GM12878 (cell line): ENCODE measurements around the gene RPUSD3. TPM values are rescaled to one million over a fixed set of nuclear protein-coding genes. Genes with fewer than 3 reads are reported as not detected.

Source experiments
- ATAC-seq: fragments of 200-7000 bp; cut with Tn5 transposase; 3 replicates; pipeline ENCODE4 v1.9.1; 2020; ENCODE audit warnings: mild to moderate bottlenecking, moderate library complexity
- BruUV-seq: library from RNA; stranded (reverse); fragments of 400-500 nt; replicated peaks from 2 replicates; lab custom pipeline; 2021; lab: Mats Ljungman, UMichigan
- CTCF ChIA-PET: fragments of 300-600 bp; sonication (Branson Sonifier 250); formaldehyde crosslinking; extraction: SDS; loops from one replicate; lab custom pipeline; 2021; ENCODE audit warnings: inconsistent platforms; lab: Yijun Ruan, JAX
- POLR2A ChIA-PET: fragments of 350-600 bp; formaldehyde crosslinking; extraction: SDS; loops from one replicate; lab custom pipeline; 2021; ENCODE audit warnings: inconsistent platforms; lab: Charles Lee
- RAD21 ChIA-PET: fragments of 300-600 bp; sonication (Branson Sonifier 250); formaldehyde crosslinking; loops from one replicate; lab custom pipeline; 2023; ENCODE audit warnings: antibody characterized with exemption; ENCODE audit not compliant: unreplicated experiment; lab: Charles Lee
- SMC1A ChIA-PET: fragments of 300-600 bp; sonication (Branson Sonifier 250); formaldehyde crosslinking; loops from one replicate; lab custom pipeline; 2023; ENCODE audit not compliant: unreplicated experiment, uncharacterized antibody; lab: Charles Lee
- DNase-seq: peaks from one replicate; pipeline ENCODE4 v3.0.0-alpha.2; 2011; ENCODE audit warnings: low read depth, low spot score
- FAIRE-seq: peaks from 3 replicates; lab custom pipeline; 2011; peaks lifted over from hg19 to GRCh38; lab: Jason Lieb, UNC
- H2AFZ ChIP-seq: 2 replicates; pipeline ENCODE4 v1.6.0; 2011; ENCODE audit warnings: low read depth, low read length, control low read depth; ENCODE audit not compliant: control insufficient read depth
- H3K27ac ChIP-seq: 2 replicates; pipeline ENCODE4 v1.5.1; 2011; ENCODE audit warnings: control low read depth; ENCODE audit not compliant: control insufficient read depth, insufficient read depth
- H3K27me3 ChIP-seq, 2 experiments: replicated peaks in 1 of 2; 2 replicates each; pipeline versions ENCODE4 v1.6.0 to v1.6.1; 2011; ENCODE audit warnings: low read length in 1 of 2; ENCODE audit not compliant: control insufficient read depth in 2 of 2, insufficient read depth in 2 of 2
- H3K36me3 ChIP-seq, 2 experiments: 2 replicates each; pipeline ENCODE4 v1.5.1; 2011; ENCODE audit warnings: low read length in 1 of 2; ENCODE audit not compliant: control insufficient read depth in 2 of 2, insufficient read depth in 2 of 2
- H3K4me1 ChIP-seq: 2 replicates; pipeline ENCODE4 v1.6.1; 2011; ENCODE audit warnings: mild to moderate bottlenecking, low read length, moderate library complexity, mixed read lengths; ENCODE audit not compliant: control insufficient read depth, insufficient read depth
- H3K4me2 ChIP-seq: 2 replicates; pipeline ENCODE4 v1.6.0; 2011; ENCODE audit warnings: control low read depth; ENCODE audit not compliant: control insufficient read depth, insufficient read depth
- H3K4me3 ChIP-seq: fragments of 200-600 bp; sonication (generic); 2 replicates; pipeline ENCODE4 v1.5.1; 2016
- H3K79me2 ChIP-seq: 2 replicates; pipeline ENCODE4 v1.6.0; 2011; ENCODE audit warnings: low read length; ENCODE audit not compliant: control insufficient read depth, insufficient read depth
- H3K9ac ChIP-seq: 2 replicates; pipeline ENCODE4 v1.8.0; 2011; ENCODE audit warnings: low read length, control low read depth, mixed read lengths; ENCODE audit not compliant: control insufficient read depth, insufficient read depth
- H3K9me3 ChIP-seq: replicated peaks from 3 replicates; pipeline ENCODE4 v1.5.1; 2011; ENCODE audit warnings: mild to moderate bottlenecking, low read length; ENCODE audit not compliant: control insufficient read depth, insufficient read depth
- H4K20me1 ChIP-seq: 2 replicates; pipeline ENCODE4 v1.6.0; 2011; ENCODE audit not compliant: control insufficient read depth, insufficient read depth
- FOS ChIP-seq: IDR thresholded peaks from 3 replicates; pipeline ENCODE4 v1.6.1; 2011; ENCODE audit warnings: borderline replicate concordance; ENCODE audit not compliant: insufficient read length; ENCODE audit errors: extremely low read depth
- FOXM1 ChIP-seq: IDR thresholded peaks from 2 replicates; pipeline ENCODE4 v1.6.1; 2012; ENCODE audit warnings: low read depth, mild to moderate bottlenecking, inconsistent platforms, low read length, moderate library complexity
- HDGF ChIP-seq: fragments of 450-650 bp; IDR thresholded peaks from 2 replicates; pipeline ENCODE4 v1.6.1; 2016; ENCODE audit warnings: antibody characterized with exemption
- NR2F1 ChIP-seq: fragments of 450-650 bp; conservative IDR thresholded peaks from 2 replicates; pipeline ENCODE4 v1.6.1; 2017; ENCODE audit warnings: mild to moderate bottlenecking
- SPI1 ChIP-seq: IDR thresholded peaks from 2 replicates; pipeline ENCODE4 v1.6.1; 2011; ENCODE audit warnings: low read depth, mild to moderate bottlenecking, low read length, moderate library complexity, borderline replicate concordance; ENCODE audit not compliant: insufficient read depth
- ZNF217 ChIP-seq: fragments of 450-650 bp; IDR thresholded peaks from 2 replicates; pipeline ENCODE4 v1.6.1; 2017; ENCODE audit warnings: antibody characterized with exemption, mild to moderate bottlenecking
- WGBS: methylation state at CpG from one replicate; pipeline ENCODE4 v1.1.6; 2016; ENCODE audit warnings: low lambda C conversion rate; ENCODE audit not compliant: insufficient replicate concordance, insufficient coverage; ENCODE audit errors: missing lambda C conversion rate; 5-methylcytosine and 5-hydroxymethylcytosine counted together
- in situ Hi-C: fragments of 300-500 bp; cut with MboI; formaldehyde crosslinking; loops from 9 replicates; pipeline ENCODE4 v1.14.3; 2018; ENCODE audit warnings: mixed read lengths
- intact Hi-C: fragments of 100-400 bp; cut with micrococcal nuclease; formaldehyde crosslinking; loops from one replicate; pipeline ENCODE4 v1.14.2; 2022; ENCODE audit not compliant: unreplicated experiment
- polyA plus RNA-seq, 11 experiments: library from polyadenylated mRNA; depleted of rRNA in 4 of 11; unstranded in 6 of 11; stranded (reverse) in 5 of 11; fragments of >200 nt; fragmentation: Nextera tagmentation in 4 of 11; fragmentation: Illumina TruSeq in 1 of 11; extraction: Ambion mirVana in 4 of 11; extraction: Trizol in 1 of 11; gene quantifications; 1 replicate in 1 of 11; 2 replicates in 10 of 11; pipeline versions ENCODE4 v1.2.1 to v1.2.3, GENCODE V29; 2011 to 2016; ENCODE audit warnings: inconsistent platforms in 2 of 11, missing spikeins in 2 of 11, low read depth in 1 of 11
- total RNA-seq, 4 experiments: library from RNA; depleted of rRNA in 3 of 4; stranded (reverse); fragments of >200 nt in 3 of 4; fragmentation: Illumina TruSeq in 1 of 4; extraction: Trizol in 1 of 4; gene quantifications; 2 replicates each; pipeline versions ENCODE4 v1.2.1 to v1.2.3, GENCODE V29; 2013 to 2021
- TF ChIP-seq, protein P1 (sequence below): IDR thresholded peaks from 2 replicates; pipeline ENCODE4 v1.6.1; 2012; ENCODE audit warnings: low read length, inconsistent platforms

The RPUSD3 gene
- total and polyA plus RNA-seq, 10 of the 15 experiments (the other 5 are each of a cell fraction or from before 2014, with no cell fraction given), result 6.4 to 72.9 (median 41.8) TPM

DNA sequence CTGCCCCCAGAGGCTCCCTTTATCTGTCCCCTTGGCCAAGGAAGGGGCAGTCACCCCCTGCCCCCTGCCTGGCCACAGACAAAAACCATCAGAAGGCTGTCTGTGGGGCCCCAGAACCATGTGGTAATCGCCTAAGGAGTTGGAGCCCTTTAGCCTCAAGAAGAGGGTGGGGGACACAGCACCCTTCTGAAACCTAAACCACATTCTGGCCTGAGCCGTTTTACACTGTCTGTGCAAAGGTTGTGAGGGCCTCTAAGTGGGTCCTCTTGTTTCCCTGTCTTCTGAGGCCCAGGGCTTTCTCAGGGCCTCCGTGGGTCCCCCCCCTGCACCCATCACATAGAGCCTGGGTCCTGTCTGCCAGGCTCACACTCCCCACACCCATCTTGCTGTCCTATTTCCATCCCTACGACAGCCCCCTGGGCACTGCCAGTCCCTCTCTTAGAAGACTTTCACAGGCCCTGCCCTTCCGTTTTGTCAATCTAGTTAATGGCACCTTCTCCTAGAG lies 17.9 kb upstream of the RPUSD3 start (continued):
- TF ChIP-seq, protein P1, sequence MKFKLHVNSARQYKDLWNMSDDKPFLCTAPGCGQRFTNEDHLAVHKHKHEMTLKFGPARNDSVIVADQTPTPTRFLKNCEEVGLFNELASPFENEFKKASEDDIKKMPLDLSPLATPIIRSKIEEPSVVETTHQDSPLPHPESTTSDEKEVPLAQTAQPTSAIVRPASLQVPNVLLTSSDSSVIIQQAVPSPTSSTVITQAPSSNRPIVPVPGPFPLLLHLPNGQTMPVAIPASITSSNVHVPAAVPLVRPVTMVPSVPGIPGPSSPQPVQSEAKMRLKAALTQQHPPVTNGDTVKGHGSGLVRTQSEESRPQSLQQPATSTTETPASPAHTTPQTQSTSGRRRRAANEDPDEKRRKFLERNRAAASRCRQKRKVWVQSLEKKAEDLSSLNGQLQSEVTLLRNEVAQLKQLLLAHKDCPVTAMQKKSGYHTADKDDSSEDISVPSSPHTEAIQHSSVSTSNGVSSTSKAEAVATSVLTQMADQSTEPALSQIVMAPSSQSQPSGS, result no peak

DNA sequence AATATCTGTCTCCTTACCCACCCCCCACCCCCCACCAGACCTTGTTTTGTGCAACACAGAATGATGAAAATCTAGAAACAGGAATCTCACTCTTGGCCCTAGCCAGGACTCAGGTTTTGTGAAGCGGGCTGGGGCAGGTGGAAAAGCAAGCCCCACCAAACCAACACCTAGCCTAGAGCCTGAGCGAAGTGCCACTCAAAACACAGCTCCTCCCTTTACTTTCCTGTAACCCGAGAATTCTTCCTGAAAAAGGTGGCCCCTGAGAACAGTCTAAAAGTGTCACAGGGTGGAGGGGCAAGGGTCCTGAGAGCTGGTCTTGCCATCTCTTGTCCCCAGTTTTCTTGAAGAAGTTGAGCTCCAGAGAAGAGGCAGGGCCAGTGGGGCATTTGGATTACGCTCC lies 17.4 kb upstream of the RPUSD3 start:
- Histone ChIP-seq H3K36me3 (no peaks in the 10 kb centered on the region), H3K79me2 (no peaks in the 10 kb centered on the region), H3K27me3 (peaks cover 2 to 3% of the 10 kb centered on the region in 2 experiments; a peak in 2 of 4 replicates), H4K20me1 (no peaks in the 10 kb centered on the region), H3K4me2 (no peak overlapping the region), H3K9ac (no peak overlapping the region), H3K4me3 (no peak overlapping the region), H2AFZ (no peak overlapping the region), H3K9me3 (no peaks in the 10 kb centered on the region), H3K4me1 (no peaks in the 10 kb centered on the region), H3K27ac (no peak overlapping the region)
- ChIA-PET SMC1A (interaction anchor here (0.6 kb wide), 1 partner anchor 1027 kb away, joined by 3 read pairs; no protein-coding TSS in a partner anchor), RAD21 (interaction anchor here (1.0 kb wide), 1 partner anchor 134 kb away, joined by 3 read pairs; no protein-coding TSS in a partner anchor), POLR2A (no interaction called here), CTCF (interaction anchor here (1.1 kb wide), 1 partner anchor 70 kb away, joined by 4 read pairs; no protein-coding TSS in a partner anchor)
- FAIRE-seq, result no peak
- 66% methylated on average over 4 of the region's 4 CpGs for WGBS
- no peak for ATAC-seq
- intact Hi-C loops, result no loop called here
- TF ChIP-seq FOS (no peak), FOXM1 (no peak), ZNF217 (no peak), SPI1 (no peak), NR2F1 (no peak), HDGF (no peak)
- in situ Hi-C loops, result no loop called here
- no TSS peak for BruUV-seq
- DNase-seq, result no peak
